ENCODE results near the gene ABI3. TPM values are rescaled to one million over a fixed set of nuclear protein-coding genes. Genes with fewer than 3 reads are reported as not detected.

The ABI3 gene
- total and polyA plus RNA-seq, 9 of the 15 experiments (the other 6 are each of a cell fraction or from before 2014, with no cell fraction given), result not detected

GRCh38 chr17:49240619-49241018 is 30.1 kb downstream of the ABI3 start:
- intact Hi-C loops (cut with micrococcal nuclease) (no loop called here), in situ Hi-C loops (cut with MboI) (no loop called here)
- Histone ChIP-seq H3K4me2 (ENCODE audit: insufficient read depth, low read length) (no peak overlapping the region), H4K20me1 (replicated peaks; ENCODE audit: control insufficient read depth, insufficient read depth, low read length) (no peaks in the 10 kb centered on the region), H3K4me1 (replicated peaks in 1 of 2; ENCODE audit: control insufficient read depth in 2 of 2, insufficient read depth in 2 of 2, low read length in 2 of 2) (peaks cover 11 to 15% of the 10 kb centered on the region in 2 experiments; a peak in 4 of 5 replicates), H3K9ac (ENCODE audit: insufficient read depth in 1 of 2, low read depth in 2 of 2, low read length in 2 of 2) (no peak overlapping the region), H3K79me2 (ENCODE audit: control insufficient read depth, insufficient read depth, low read length) (no peaks in the 10 kb centered on the region), H3K9me3 (replicated peaks; ENCODE audit: control insufficient read depth, insufficient read depth, low read depth, low read length) (no peaks in the 10 kb centered on the region), H3K27ac (ENCODE audit: extremely low read depth, low read depth, low read length) (no peak overlapping the region), H2AFZ (ENCODE audit: low read depth, low read length) (no peak overlapping the region), H3K27me3 (ENCODE audit: control insufficient read depth in 2 of 2, insufficient read depth in 2 of 2, low read length in 2 of 2) (no peaks in the 10 kb centered on the region), H3K36me3 (ENCODE audit: control insufficient read depth, insufficient read depth, low read length) (no peaks in the 10 kb centered on the region), H3K9me1 (ENCODE audit: control insufficient read depth, insufficient read depth, low read length) (no peaks in the 10 kb centered on the region), H3K4me3 (no peak overlapping the region)
- ChIA-PET CTCF (ENCODE audit: low intra/inter-chr PET ratio) (interaction anchor here (0.6 kb wide), 1 partner anchor 1096 kb away, joined by 3 read pairs; no protein-coding TSS in a partner anchor), POLR2A (interaction anchor here (1.1 to 1.8 kb wide), 2 partner anchors 13 to 16 kb away, joined by 4 to 6 read pairs; no protein-coding TSS in a partner anchor)
- WGBS (ENCODE audit: insufficient coverage, low coverage, missing lambda C conversion rate), result 11% methylated on average over 1 of the region's 1 CpG
- DNase-seq (ENCODE audit: extremely low read depth in 1 of 4, low spot score in 3 of 4) (no peak), ATAC-seq (no peak), FAIRE-seq (no peak)
- TF ChIP-seq ZNF24 (IDR thresholded peaks at IDR 0.05), result peak; percentile 95
- TF ChIP-seq NFE2L1 (tag; IDR thresholded peaks at IDR 0.05; ENCODE audit: borderline replicate concordance, low read depth), result no peak
- TF ChIP-seq ESRRA (IDR thresholded peaks at IDR 0.05; ENCODE audit: borderline replicate concordance, low read depth), result peak; percentile 70; the same call in 1 of the 2 replicates
- no TSS peak for BruUV-seq (replicated peaks)

- POLR2A ChIA-PET, result interaction anchor here (1.8 kb wide), 1 partner anchor 12 kb away, joined by 6 read pairs; no protein-coding TSS in a partner anchor
- no peaks in the 10 kb centered on the region for H3K27me3 ChIP-seq (ENCODE audit: control insufficient read depth in 2 of 2, insufficient read depth in 2 of 2, low read length in 2 of 2)
- BruUV-seq (replicated peaks), result no TSS peak
- no peaks in the 10 kb centered on the region for H3K36me3 ChIP-seq (ENCODE audit: control insufficient read depth, insufficient read depth, low read length)
- no peak overlapping the region for H2AFZ ChIP-seq (ENCODE audit: low read depth, low read length)
- H3K4me2 ChIP-seq (ENCODE audit: insufficient read depth, low read length), result no peak overlapping the region
- H3K9me1 ChIP-seq (ENCODE audit: control insufficient read depth, insufficient read depth, low read length), result no peaks in the 10 kb centered on the region
- intact Hi-C loops (cut with micrococcal nuclease) (no loop called here), in situ Hi-C loops (cut with MboI) (no loop called here)
- H3K79me2 ChIP-seq (ENCODE audit: control insufficient read depth, insufficient read depth, low read length), result no peaks in the 10 kb centered on the region
- no peaks in the 10 kb centered on the region for H4K20me1 ChIP-seq (replicated peaks; ENCODE audit: control insufficient read depth, insufficient read depth, low read length)
- CTCF ChIA-PET (ENCODE audit: low intra/inter-chr PET ratio), result no interaction called here
- peaks cover 11 to 15% of the 10 kb centered on the region in 2 experiments; a peak in 4 of 5 replicates for H3K4me1 ChIP-seq (replicated peaks in 1 of 2; ENCODE audit: control insufficient read depth in 2 of 2, insufficient read depth in 2 of 2, low read length in 2 of 2)
- no peak overlapping the region for H3K4me3 ChIP-seq
- H3K27ac ChIP-seq (ENCODE audit: extremely low read depth, low read depth, low read length), result no peak overlapping the region
- no peaks in the 10 kb centered on the region for H3K9me3 ChIP-seq (replicated peaks; ENCODE audit: control insufficient read depth, insufficient read depth, low read depth, low read length)
- FAIRE-seq (no peak), DNase-seq (ENCODE audit: extremely low read depth in 1 of 4, low spot score in 3 of 4) (no peak), ATAC-seq (no peak)
- 72% methylated on average over 8 of the region's 8 CpGs for WGBS (ENCODE audit: insufficient coverage, low coverage, missing lambda C conversion rate)
- no peak overlapping the region; a peak in 1 of 4 replicates for H3K9ac ChIP-seq (ENCODE audit: insufficient read depth in 1 of 2, low read depth in 2 of 2, low read length in 2 of 2)
- TF ChIP-seq CHCHD3 (CRISPR knock-in tag; IDR thresholded peaks at IDR 0.05), result no peak
Measured at GRCh38 chr17:49241040-49241439, 30.5 kb downstream of the ABI3 start.

Data from K562 (cell line).